ENCODE results near the gene SLC37A1. TPM values are rescaled to one million over a fixed set of nuclear protein-coding genes. Genes with fewer than 3 reads are reported as not detected.

Gene SLC37A1
- total and polyA plus RNA-seq, 9 of the 15 experiments (the other 6 are each of a cell fraction or from before 2014, with no cell fraction given), result 0.06 to 3.4 (median 0.40) TPM

GRCh38 chr21:42486531-42486930, 27.1 kb upstream of the SLC37A1 start (continued):
- TF ChIP-seq BCL6 (CRISPR knock-in tag; IDR thresholded peaks at IDR 0.05) (no peak), MCM3 (IDR thresholded peaks at IDR 0.05) (no peak), POLR2A (conservative IDR thresholded peaks at IDR 0.05) (no peak)

GRCh38 chr21:42489006-42489563, 24.6 kb upstream of the SLC37A1 start:
- Histone ChIP-seq H3K9me3 (replicated peaks; ENCODE audit: control insufficient read depth, insufficient read depth, low read depth, low read length) (no peaks in the 10 kb centered on the region), H3K4me1 (replicated peaks in 1 of 2; ENCODE audit: control insufficient read depth in 2 of 2, insufficient read depth in 2 of 2, low read length in 2 of 2) (peaks cover 0 to 11% of the 10 kb centered on the region in 2 experiments; a peak in 3 of 5 replicates), H3K36me3 (ENCODE audit: control insufficient read depth, insufficient read depth, low read length) (no peaks in the 10 kb centered on the region), H3K9ac (ENCODE audit: insufficient read depth in 1 of 2, low read depth in 2 of 2, low read length in 2 of 2) (no peak overlapping the region), H3K4me3 (no peak overlapping the region), H3K9me1 (ENCODE audit: control insufficient read depth, insufficient read depth, low read length) (no peaks in the 10 kb centered on the region), H3K27me3 (ENCODE audit: control insufficient read depth in 2 of 2, insufficient read depth in 2 of 2, low read length in 2 of 2) (peaks cover 40 to 52% of the 10 kb centered on the region in 2 experiments), H3K4me2 (ENCODE audit: insufficient read depth, low read length) (no peak overlapping the region), H3K27ac (ENCODE audit: extremely low read depth, low read depth, low read length) (no peak overlapping the region), H3K79me2 (ENCODE audit: control insufficient read depth, insufficient read depth, low read length) (no peaks in the 10 kb centered on the region), H2AFZ (ENCODE audit: low read depth, low read length) (no peak overlapping the region), H4K20me1 (replicated peaks; ENCODE audit: control insufficient read depth, insufficient read depth, low read length) (no peaks in the 10 kb centered on the region)
- FAIRE-seq (no peak), DNase-seq (ENCODE audit: extremely low read depth in 1 of 4, low spot score in 3 of 4) (no peak), ATAC-seq (no peak)
- ChIA-PET CTCF (ENCODE audit: low intra/inter-chr PET ratio) (no interaction called here), POLR2A (no interaction called here)
- WGBS (ENCODE audit: insufficient coverage, low coverage, missing lambda C conversion rate), result 0% methylated on average over 2 of the region's 2 CpGs
- no TSS peak for BruUV-seq (replicated peaks)
- TF ChIP-seq RNF2 (IDR thresholded peaks at IDR 0.05) (no peak), OTX1 (CRISPR knock-in tag; IDR thresholded peaks at IDR 0.05) (0 out of 2 replicates have a peak, but pooled peaks have one; percentile 24), SETDB1 (IDR thresholded peaks at IDR 0.05; ENCODE audit: low read length) (no peak), ZBTB26 (CRISPR knock-in tag; IDR thresholded peaks at IDR 0.05) (0 out of 2 replicates have a peak, but pooled peaks have one; percentile 48), CBX3 (IDR thresholded peaks at IDR 0.05; ENCODE audit: borderline replicate concordance in 1 of 2, low read length in 2 of 2) (no peak), HMBOX1 (IDR thresholded peaks at IDR 0.05) (peak; percentile 97), NCOA6 (IDR thresholded peaks at IDR 0.05) (no peak), MBD2 (IDR thresholded peaks at IDR 0.05; ENCODE audit: borderline replicate concordance, low read depth) (no peak), EHMT2 (IDR thresholded peaks at IDR 0.05) (0 out of 2 replicates have a peak, but pooled peaks have one; percentile 16)
- intact Hi-C loops (cut with micrococcal nuclease), result no loop called here
- in situ Hi-C loops (cut with MboI), result no loop called here

All from K562 (cell line).